ENCODE measurements around the gene NEGR1. TPM values are rescaled to one million over a fixed set of nuclear protein-coding genes. Genes with fewer than 3 reads are reported as not detected.

Gene NEGR1
- total and polyA plus RNA-seq, 9 of the 15 experiments (the other 6 are each of a cell fraction or from before 2014, with no cell fraction given): not detected

GRCh38 chr1:71473331-71473730 is 809.0 kb downstream of the NEGR1 start:
- DNase-seq (ENCODE audit: extremely low read depth in 1 of 4, low spot score in 3 of 4): no peak
- Histone ChIP-seq H3K9ac (ENCODE audit: insufficient read depth in 1 of 2, low read depth in 2 of 2, low read length in 2 of 2) (no peak overlapping the region), H3K36me3 (ENCODE audit: control insufficient read depth, insufficient read depth, low read length) (no peaks in the 10 kb centered on the region), H3K9me3 (replicated peaks; ENCODE audit: control insufficient read depth, insufficient read depth, low read depth, low read length) (no peaks in the 10 kb centered on the region), H2AFZ (ENCODE audit: low read depth, low read length) (no peak overlapping the region), H3K4me3 (no peak overlapping the region), H3K9me1 (ENCODE audit: control insufficient read depth, insufficient read depth, low read length) (no peaks in the 10 kb centered on the region), H3K27ac (ENCODE audit: extremely low read depth, low read depth, low read length) (no peak overlapping the region), H3K4me1 (replicated peaks in 1 of 2; ENCODE audit: control insufficient read depth in 2 of 2, insufficient read depth in 2 of 2, low read length in 2 of 2) (no peaks in the 10 kb centered on the region), H3K27me3 (ENCODE audit: control insufficient read depth in 2 of 2, insufficient read depth in 2 of 2, low read length in 2 of 2) (no peaks in the 10 kb centered on the region), H3K79me2 (ENCODE audit: control insufficient read depth, insufficient read depth, low read length) (no peaks in the 10 kb centered on the region), H4K20me1 (replicated peaks; ENCODE audit: control insufficient read depth, insufficient read depth, low read length) (no peaks in the 10 kb centered on the region), H3K4me2 (ENCODE audit: insufficient read depth, low read length) (no peak overlapping the region)
- TF ChIP-seq PHF8 (IDR thresholded peaks at IDR 0.05; ENCODE audit: borderline replicate concordance, low read length) (no peak), TAF15 (IDR thresholded peaks at IDR 0.05; ENCODE audit: low read depth, low read length) (no peak), OTX1 (CRISPR knock-in tag; IDR thresholded peaks at IDR 0.05) (no peak), SMAD4 (CRISPR knock-in tag; conservative IDR thresholded peaks at IDR 0.05) (no peak), SREBF1 (IDR thresholded peaks at IDR 0.05; ENCODE audit: borderline replicate concordance, low read depth, low read length) (no peak), ZNF316 (IDR thresholded peaks at IDR 0.05) (no peak), EZH2 (IDR thresholded peaks at IDR 0.05; ENCODE audit: borderline replicate concordance, low read depth, low read length) (no peak), FOXA1 (IDR thresholded peaks at IDR 0.05; ENCODE audit: borderline replicate concordance) (no peak), SLC30A9 (CRISPR knock-in tag; IDR thresholded peaks at IDR 0.05) (no peak), FOXP4 (CRISPR knock-in tag; IDR thresholded peaks at IDR 0.05; ENCODE audit: borderline replicate concordance) (no peak), TEAD4 (IDR thresholded peaks at IDR 0.05; ENCODE audit: low read length) (no peak), TEAD4 (CRISPR knock-in tag; IDR thresholded peaks at IDR 0.05; ENCODE audit: borderline replicate concordance) (no peak), STAT5B (CRISPR knock-in tag; IDR thresholded peaks at IDR 0.05) (no peak), ZNF699 (CRISPR knock-in tag; IDR thresholded peaks at IDR 0.05; ENCODE audit: insufficient replicate concordance) (no peak), MCM5 (IDR thresholded peaks at IDR 0.05; ENCODE audit: low read depth) (no peak), TCF7L2 (IDR thresholded peaks at IDR 0.05; ENCODE audit: low read depth, low read length) (no peak), HES1 (IDR thresholded peaks at IDR 0.05; ENCODE audit: low read depth) (no peak), CBFB (CRISPR knock-in tag; IDR thresholded peaks at IDR 0.05) (no peak)
- POLR2A ChIA-PET: no interaction called here
- in situ Hi-C loops (cut with MboI): no loop called here
- WGBS (ENCODE audit: insufficient coverage, low coverage, missing lambda C conversion rate): 0% methylated on average over 2 of the region's 2 CpGs
- no peak for ATAC-seq
- BruUV-seq (replicated peaks): no TSS peak
- intact Hi-C loops (cut with micrococcal nuclease): no loop called here
- CTCF ChIA-PET (ENCODE audit: low intra/inter-chr PET ratio): no interaction called here
- no peak for FAIRE-seq
